ENCODE data around the gene FAHD1. TPM values are rescaled to one million over a fixed set of nuclear protein-coding genes. Genes with fewer than 3 reads are reported as not detected.

The FAHD1 gene
- total and polyA plus RNA-seq, 2 experiments from 2014 or later: 76.6 to 101 TPM

DNA sequence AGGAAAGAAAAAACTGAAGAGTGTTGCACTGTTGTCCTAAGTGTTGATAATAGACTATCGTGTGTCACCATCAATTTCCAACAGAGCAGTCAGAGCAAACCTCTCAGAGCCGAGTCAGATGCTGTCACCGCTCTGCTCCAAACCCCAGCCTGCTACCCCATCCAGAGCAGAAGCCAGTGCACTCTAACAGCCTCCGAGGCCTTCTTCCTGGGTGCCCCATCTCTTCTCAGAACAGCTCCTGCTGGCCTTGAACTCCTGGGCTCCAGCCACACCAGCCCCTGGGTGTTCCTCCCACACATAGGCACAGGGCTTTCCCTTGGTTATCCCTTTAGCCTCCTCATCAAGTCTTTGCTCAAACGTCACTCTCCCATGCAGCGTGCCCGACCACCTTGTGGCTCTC lies 24.0 kb downstream of the FAHD1 start:
- Histone ChIP-seq H3K9me3 (ENCODE audit: low read depth) (no peaks in the 10 kb centered on the region), H3K4me1 (ENCODE audit: insufficient read depth) (no peaks in the 10 kb centered on the region), H3K27me3 (no peaks in the 10 kb centered on the region), H3K27ac (no peak overlapping the region), H3K36me3 (replicated peaks; ENCODE audit: insufficient read depth, low read depth) (no peaks in the 10 kb centered on the region), H3K9me2 (replicated peaks; ENCODE audit: insufficient read depth) (no peaks in the 10 kb centered on the region), H3K79me2 (no peaks in the 10 kb centered on the region), H2AFZ (no peak overlapping the region), H4K20me1 (ENCODE audit: insufficient read depth, poor library complexity, severe bottlenecking) (no peaks in the 10 kb centered on the region), H3K4me2 (no peak overlapping the region), H3K4me3 (no peak overlapping the region)
- WGBS (ENCODE audit: low lambda C conversion rate, missing lambda C conversion rate): 83% methylated on average over 7 of the region's 7 CpGs
- DNase-seq (ENCODE audit: low spot score): no peak
- TF ChIP-seq EZH2phosphoT487 (IDR thresholded peaks at IDR 0.05; ENCODE audit: low read depth, severe bottlenecking, unreplicated experiment) (no peak), EZH2 (IDR thresholded peaks at IDR 0.05; ENCODE audit: borderline replicate concordance) (no peak)
- TF ChIP-seq, protein P1, sequence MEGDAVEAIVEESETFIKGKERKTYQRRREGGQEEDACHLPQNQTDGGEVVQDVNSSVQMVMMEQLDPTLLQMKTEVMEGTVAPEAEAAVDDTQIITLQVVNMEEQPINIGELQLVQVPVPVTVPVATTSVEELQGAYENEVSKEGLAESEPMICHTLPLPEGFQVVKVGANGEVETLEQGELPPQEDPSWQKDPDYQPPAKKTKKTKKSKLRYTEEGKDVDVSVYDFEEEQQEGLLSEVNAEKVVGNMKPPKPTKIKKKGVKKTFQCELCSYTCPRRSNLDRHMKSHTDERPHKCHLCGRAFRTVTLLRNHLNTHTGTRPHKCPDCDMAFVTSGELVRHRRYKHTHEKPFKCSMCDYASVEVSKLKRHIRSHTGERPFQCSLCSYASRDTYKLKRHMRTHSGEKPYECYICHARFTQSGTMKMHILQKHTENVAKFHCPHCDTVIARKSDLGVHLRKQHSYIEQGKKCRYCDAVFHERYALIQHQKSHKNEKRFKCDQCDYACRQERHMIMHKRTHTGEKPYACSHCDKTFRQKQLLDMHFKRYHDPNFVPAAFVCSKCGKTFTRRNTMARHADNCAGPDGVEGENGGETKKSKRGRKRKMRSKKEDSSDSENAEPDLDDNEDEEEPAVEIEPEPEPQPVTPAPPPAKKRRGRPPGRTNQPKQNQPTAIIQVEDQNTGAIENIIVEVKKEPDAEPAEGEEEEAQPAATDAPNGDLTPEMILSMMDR (IDR thresholded peaks at IDR 0.05; ENCODE audit: poor library complexity): no peak

DNA sequence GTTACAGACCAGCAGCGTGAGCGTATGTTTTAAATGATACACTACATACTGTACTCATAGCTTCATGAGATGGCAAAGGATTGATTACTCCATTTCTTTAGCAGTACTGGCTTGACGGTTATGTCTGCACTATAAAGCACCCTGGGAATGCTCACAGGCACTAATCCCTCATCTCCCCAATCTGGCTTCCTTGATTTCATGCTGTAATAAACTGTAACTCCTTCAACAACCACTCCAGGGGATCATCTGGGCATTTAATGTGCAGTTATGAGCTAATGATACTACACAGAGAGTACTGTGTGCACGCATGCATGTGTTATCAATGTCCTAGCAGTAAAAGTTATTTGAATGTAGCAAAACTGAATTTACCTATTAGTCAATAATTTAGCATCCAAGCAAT lies 24.8 kb downstream of the FAHD1 start:
- H3K79me2 ChIP-seq: no peaks in the 10 kb centered on the region
- H4K20me1 ChIP-seq (ENCODE audit: insufficient read depth, poor library complexity, severe bottlenecking): no peaks in the 10 kb centered on the region
- H3K4me1 ChIP-seq (ENCODE audit: insufficient read depth): no peaks in the 10 kb centered on the region
- no peak overlapping the region for H3K4me2 ChIP-seq
- H2AFZ ChIP-seq: no peak overlapping the region
- H3K9me3 ChIP-seq (ENCODE audit: low read depth): no peaks in the 10 kb centered on the region
- no peaks in the 10 kb centered on the region for H3K27me3 ChIP-seq
- H3K4me3 ChIP-seq: no peak overlapping the region
- no peaks in the 10 kb centered on the region for H3K36me3 ChIP-seq (replicated peaks; ENCODE audit: insufficient read depth, low read depth)
- DNase-seq (ENCODE audit: low spot score): no peak
- no peak overlapping the region for H3K27ac ChIP-seq
- H3K9me2 ChIP-seq (replicated peaks; ENCODE audit: insufficient read depth): no peaks in the 10 kb centered on the region
- 65% methylated on average over 4 of the region's 4 CpGs for WGBS (ENCODE audit: low lambda C conversion rate, missing lambda C conversion rate)
- TF ChIP-seq EZH2phosphoT487 (IDR thresholded peaks at IDR 0.05; ENCODE audit: low read depth, severe bottlenecking, unreplicated experiment) (no peak), EZH2 (IDR thresholded peaks at IDR 0.05; ENCODE audit: borderline replicate concordance) (no peak)
- TF ChIP-seq, protein P1 (IDR thresholded peaks at IDR 0.05; ENCODE audit: poor library complexity): no peak

DNA sequence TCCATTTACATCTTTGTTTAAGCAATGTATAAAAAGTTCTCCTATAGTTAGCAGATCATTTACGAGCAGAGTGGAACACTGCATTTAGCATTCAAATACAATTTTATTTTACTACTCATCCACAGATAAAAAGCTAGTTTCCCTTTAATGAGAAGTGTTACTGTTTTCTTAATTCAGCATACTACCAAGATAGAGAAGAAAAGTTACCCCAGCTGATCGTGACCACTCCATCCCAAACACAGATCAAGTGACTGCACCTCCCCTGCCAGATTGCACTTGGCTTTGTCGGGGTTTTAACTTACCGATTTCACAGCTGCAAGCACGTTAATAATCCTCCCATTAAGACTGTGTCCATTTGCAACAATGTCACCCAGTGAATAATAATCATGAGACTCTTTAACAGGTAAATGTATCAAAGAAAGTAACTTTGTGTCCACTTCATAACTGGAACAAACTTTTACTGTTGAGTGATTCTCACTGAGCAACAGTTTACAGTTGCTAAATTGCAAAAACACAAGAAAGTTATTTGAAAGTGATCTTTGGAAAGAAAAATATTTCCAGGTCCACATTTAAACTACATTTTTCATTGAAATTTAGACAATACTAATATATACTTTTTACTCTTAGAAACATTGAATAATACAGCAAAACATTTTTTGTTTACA lies 30.6 kb downstream of the FAHD1 start:
- H3K4me2 ChIP-seq: no peak overlapping the region
- WGBS (ENCODE audit: low lambda C conversion rate, missing lambda C conversion rate): 51% methylated on average over 5 of the region's 5 CpGs
- DNase-seq (ENCODE audit: low spot score): no peak
- no peak for TF ChIP-seq EZH2 (IDR thresholded peaks at IDR 0.05; ENCODE audit: borderline replicate concordance)
- TF ChIP-seq EZH2phosphoT487 (IDR thresholded peaks at IDR 0.05; ENCODE audit: low read depth, severe bottlenecking, unreplicated experiment): no peak
- TF ChIP-seq, protein P1 (IDR thresholded peaks at IDR 0.05; ENCODE audit: poor library complexity): no peak
- no peak overlapping the region for H2AFZ ChIP-seq
- H3K4me3 ChIP-seq: no peak overlapping the region
- no peak overlapping the region for H3K27ac ChIP-seq
- H3K4me1 ChIP-seq (ENCODE audit: insufficient read depth): no peaks in the 10 kb centered on the region
- no peaks in the 10 kb centered on the region for H3K36me3 ChIP-seq (replicated peaks; ENCODE audit: insufficient read depth, low read depth)
- no peaks in the 10 kb centered on the region for H3K79me2 ChIP-seq
- no peaks in the 10 kb centered on the region for H4K20me1 ChIP-seq (ENCODE audit: insufficient read depth, poor library complexity, severe bottlenecking)
- no peaks in the 10 kb centered on the region for H3K9me3 ChIP-seq (ENCODE audit: low read depth)
- no peaks in the 10 kb centered on the region for H3K9me2 ChIP-seq (replicated peaks; ENCODE audit: insufficient read depth)
- peaks cover 21% of the 10 kb centered on the region for H3K27me3 ChIP-seq
